Measurements from ENCODE around the gene SERPINH1.
A peak's percentile ranks its signal among the peaks of the same experiment; 100 is the strongest.

The SERPINH1 gene

DNA sequence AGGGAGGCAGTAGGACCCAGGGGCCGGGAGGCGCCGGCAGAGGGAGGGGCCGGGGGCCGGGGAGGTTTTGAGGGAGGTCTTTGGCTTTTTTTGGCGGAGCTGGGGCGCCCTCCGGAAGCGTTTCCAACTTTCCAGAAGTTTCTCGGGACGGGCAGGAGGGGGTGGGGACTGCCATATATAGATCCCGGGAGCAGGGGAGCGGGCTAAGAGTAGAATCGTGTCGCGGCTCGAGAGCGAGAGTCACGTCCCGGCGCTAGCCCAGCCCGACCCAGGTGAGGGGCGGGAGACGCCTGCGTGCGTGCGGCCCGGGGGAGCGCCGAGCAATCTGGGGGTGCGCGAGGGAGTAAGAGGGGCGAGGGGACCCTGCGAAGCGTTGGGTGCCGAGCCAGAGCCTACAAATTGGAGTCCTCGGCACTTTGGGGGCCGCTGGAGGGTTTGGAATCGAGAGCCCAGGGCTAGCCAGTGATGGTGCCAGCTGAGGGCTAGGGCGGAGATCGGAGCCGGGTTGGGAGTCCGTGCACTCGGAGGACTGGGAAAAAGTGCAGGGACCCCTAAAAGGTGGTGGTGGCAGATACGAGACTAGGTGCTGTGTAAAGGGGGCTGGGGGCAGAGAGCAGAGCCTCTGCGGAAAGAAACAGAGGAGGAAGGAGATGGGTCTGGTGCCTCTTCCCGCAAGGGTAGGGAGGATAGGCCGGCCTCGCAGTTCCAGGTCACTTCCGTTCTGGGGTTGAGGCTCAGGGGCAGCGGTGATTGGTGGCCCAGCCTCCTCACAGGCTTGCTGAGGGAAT is at the start of gene SERPINH1:
TSS of gene SERPINH1 (plus strand) at position 206 of the 788 bp plus-strand sequence. CDS start 4,097 bp downstream, outside the sequence.
- peak; percentile 89 for FAIRE-seq
- peak; percentile 95 for DNase-seq (ENCODE audit: insufficient read length, low spot score)

DNA sequence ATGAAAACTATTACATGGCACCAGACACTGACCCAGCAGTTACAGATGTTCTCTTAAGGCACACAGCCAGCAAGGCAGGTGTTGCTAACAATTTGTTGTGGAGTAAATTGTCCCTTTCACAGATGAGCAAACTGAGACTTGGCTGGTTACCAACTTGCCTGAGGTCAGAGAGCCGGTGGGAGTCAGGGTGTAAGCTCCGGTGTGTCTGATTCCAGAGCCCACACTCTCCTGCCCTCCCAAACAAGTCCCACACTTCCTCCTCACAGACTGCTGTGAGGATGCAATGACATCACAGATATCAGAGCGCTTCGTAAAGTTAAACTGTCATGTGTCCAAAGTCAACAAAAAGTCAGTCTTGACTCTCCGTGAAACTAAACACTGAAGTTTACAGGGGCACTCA is 48.8 kb upstream of the SERPINH1 start:
- no peak for FAIRE-seq
- DNase-seq (ENCODE audit: insufficient read length, low spot score), result no peak

- DNase-seq (ENCODE audit: insufficient read length, low spot score) (no peak), FAIRE-seq (no peak)
Observed at GRCh38 chr11:75514596-75514995, 47.5 kb upstream of the SERPINH1 start.

DNA sequence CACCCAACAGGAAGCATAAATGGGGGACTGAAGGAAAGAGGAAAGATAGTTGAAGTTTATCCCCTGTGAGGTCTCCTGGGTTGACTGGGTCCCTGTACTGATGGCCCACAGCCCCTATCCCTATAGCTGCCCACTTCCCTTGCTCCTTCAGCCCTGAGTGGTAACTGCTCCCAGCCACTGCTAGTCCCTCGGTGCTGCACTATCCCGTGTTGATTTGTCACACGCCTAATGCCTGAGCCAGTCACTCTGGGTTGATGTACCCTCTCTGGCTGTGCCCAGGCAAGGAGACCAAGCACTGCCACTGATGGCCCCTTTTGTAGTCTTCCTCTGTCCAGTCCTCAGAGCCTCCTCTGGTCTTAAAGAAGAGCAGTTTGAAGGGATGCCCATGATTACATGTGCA is 45.9 kb upstream of the SERPINH1 start:
- FAIRE-seq (no peak), DNase-seq (ENCODE audit: insufficient read length, low spot score) (no peak)

GRCh38 chr11:75516886-75517285 is 45.2 kb upstream of the SERPINH1 start:
- FAIRE-seq (no peak), DNase-seq (ENCODE audit: insufficient read length, low spot score) (no peak)

- FAIRE-seq, result no peak
- DNase-seq (ENCODE audit: insufficient read length, low spot score), result no peak
Observed at GRCh38 chr11:75518204-75518549, 43.9 kb upstream of the SERPINH1 start.

GRCh38 chr11:75518771-75519653 is 43.0 kb upstream of the SERPINH1 start:
- FAIRE-seq, result no peak
- no peak for DNase-seq (ENCODE audit: insufficient read length, low spot score)

- DNase-seq (ENCODE audit: insufficient read length, low spot score) (no peak), FAIRE-seq (no peak)
Observed at GRCh38 chr11:75520688-75521087, 41.4 kb upstream of the SERPINH1 start.

- DNase-seq (ENCODE audit: insufficient read length, low spot score) (no peak), FAIRE-seq (no peak)
Observed at GRCh38 chr11:75522286-75523044, 39.6 kb upstream of the SERPINH1 start.

- DNase-seq (ENCODE audit: insufficient read length, low spot score) (no peak), FAIRE-seq (no peak)
Observed at GRCh38 chr11:75523189-75523588, 38.9 kb upstream of the SERPINH1 start.

- FAIRE-seq, result no peak
- DNase-seq (ENCODE audit: insufficient read length, low spot score), result no peak
Observed at GRCh38 chr11:75523811-75524664, 38.0 kb upstream of the SERPINH1 start.

GRCh38 chr11:75524665-75525432 is 37.2 kb upstream of the SERPINH1 start:
- FAIRE-seq (no peak), DNase-seq (ENCODE audit: insufficient read length, low spot score) (peak; percentile 48)

DNA sequence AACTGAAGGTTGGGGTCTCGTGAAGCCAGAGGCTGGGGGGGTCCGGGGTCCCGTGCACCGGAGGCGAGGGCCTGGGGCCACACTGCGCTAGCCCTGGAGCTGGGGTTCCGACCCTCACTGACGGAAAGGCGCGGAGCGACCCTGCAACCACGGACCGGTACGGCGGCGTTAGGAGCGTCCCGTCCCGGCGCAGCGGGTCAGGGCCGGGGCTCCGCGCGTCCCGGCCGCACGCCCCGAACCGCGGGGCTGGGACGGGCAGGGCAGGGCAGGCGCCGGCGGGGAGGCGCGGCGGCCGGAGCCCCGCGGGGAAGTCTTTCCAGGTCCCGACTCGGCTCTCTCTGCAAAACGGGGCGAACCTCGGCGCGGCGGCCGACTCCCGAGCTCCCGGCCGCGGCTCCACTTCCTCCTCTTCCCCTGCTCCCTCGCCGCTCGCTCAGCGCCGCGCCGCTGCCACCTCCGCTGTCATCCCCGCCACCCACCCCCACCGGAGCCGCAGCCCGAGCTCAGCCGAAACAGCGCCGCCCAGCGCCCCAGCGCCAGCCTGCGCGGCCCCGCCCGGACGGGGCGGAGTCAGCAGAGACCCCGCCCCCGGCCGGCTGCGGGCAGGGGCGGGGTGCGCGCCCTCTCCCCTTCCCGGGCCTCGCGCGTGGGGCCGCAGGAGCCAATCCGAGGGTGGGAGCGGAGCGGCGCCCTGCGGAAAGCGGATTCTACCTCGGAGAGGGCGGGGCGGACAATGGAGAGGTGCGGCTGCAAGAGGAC is 36.4 kb upstream of the SERPINH1 start, which contains the start of gene GDPD5:
TSS of gene GDPD5 (minus strand) at position 509 of the 759 bp plus-strand sequence. CDS start 48,206 bp downstream, outside the sequence.
- DNase-seq (ENCODE audit: insufficient read length, low spot score) (peak; percentile 96), FAIRE-seq (peak; percentile 97)

GRCh38 chr11:75526192-75526541 is 35.9 kb upstream of the SERPINH1 start:
- FAIRE-seq (no peak), DNase-seq (ENCODE audit: insufficient read length, low spot score) (no peak)

DNA sequence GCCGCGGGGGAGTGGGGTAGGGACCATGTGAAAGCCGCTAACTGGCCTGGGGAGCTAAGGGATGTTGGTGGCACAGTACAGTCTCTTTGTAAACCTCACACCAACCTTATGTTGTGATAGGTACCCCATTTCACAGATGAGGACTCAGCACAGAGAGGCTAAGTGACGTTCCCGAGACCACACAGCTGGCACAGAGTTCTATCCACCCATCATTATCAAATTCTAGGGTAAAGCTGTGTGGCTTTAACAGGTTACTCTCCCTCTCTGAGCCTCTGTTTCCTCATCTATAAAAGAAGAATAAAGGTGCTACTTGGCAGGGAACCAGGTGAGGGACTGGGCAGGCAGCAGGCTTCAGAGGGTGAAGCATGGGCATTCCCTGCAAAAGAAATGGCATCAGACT is 34.9 kb upstream of the SERPINH1 start:
- FAIRE-seq (no peak), DNase-seq (ENCODE audit: insufficient read length, low spot score) (no peak)

DNA sequence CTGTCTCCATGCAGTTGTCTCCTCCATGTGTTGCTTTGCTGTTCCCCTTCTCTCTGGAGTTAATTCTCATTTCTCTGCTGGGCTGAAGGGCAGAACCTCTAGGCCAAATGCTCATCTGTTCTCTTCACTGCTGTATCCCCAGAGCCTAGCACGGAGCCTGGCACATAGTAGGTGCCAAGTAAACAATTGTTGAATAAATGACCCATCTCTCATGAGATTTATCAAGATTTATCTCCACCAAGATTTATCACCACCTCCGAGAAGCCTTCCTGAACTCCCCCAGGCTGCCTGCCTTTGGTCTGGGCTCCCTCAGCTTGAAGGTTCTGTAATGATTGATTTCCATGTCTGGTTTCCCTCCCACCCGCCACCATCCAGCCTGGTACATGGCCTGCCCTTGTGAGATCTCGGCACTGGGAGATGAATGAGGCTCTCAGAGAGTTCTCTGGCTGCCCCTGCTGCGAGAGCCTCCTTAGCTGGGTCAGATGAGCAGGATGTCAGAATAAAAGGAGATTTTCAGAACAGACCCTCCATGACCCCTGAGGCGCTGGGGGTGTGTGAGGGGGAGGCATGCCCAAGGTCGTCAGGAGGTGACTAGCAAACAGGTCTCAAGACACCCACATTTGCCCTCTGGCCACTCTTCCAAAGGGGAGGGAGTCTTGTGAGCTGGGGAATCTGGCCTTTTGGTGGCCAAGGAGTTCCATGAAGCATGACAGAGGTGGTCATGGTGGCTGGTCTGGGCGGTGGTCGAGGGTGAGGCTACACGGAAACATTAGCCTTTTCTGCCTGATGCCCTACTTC is 33.9 kb upstream of the SERPINH1 start:
- DNase-seq (ENCODE audit: insufficient read length, low spot score) (no peak), FAIRE-seq (peak; percentile 81)

DNA sequence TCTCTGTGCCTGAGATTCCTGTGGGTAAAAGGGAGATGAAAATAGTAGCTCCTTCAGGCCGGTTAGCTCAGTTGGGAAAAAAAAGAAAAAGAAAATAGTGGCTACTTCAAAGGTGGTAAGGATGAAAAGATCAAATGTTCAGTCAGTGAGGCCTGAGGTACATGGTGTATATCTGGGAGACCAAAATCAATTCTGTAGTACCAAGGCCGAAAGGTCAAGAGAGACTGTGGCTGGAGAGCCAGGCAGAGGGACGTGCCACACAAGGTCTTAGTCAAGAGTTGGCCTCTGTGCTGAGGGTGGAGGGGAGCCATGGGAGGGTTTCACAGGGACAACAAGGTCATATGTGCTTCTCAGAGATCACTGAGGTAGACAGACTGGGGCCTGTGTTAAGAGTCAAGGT is 31.5 kb upstream of the SERPINH1 start:
- DNase-seq (ENCODE audit: insufficient read length, low spot score), result no peak
- no peak for FAIRE-seq

DNA sequence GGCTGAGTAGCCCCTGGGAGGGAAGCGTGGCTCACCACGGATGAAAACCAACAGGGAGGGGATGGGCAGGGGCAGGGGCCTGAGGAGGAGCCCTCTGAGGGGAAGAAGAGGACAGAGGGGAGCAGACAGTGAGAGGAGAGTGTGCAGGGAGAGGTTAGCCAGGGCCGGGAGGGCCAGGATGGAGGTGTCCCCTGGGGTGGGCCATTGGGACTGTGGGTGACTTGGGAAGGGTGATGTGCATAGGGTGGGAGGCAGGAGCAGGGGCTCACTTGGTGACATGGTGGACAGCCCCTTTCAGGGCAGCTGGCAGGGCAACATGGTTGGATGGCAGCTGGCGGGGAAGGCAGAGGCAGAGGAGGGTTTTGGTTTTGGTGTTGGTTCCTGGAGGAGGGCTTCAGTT is 30.7 kb upstream of the SERPINH1 start:
- DNase-seq (ENCODE audit: insufficient read length, low spot score) (no peak), FAIRE-seq (no peak)

Measured in HTR-8/SVneo (cell line).